Activated CD8-positive, alpha-beta memory T cell treated with anti-CD3 and anti-CD28 coated beads for 36 hours (primary cell): ENCODE measurements around the gene PIP4K2C. TPM values are rescaled to one million over a fixed set of nuclear protein-coding genes. Genes with fewer than 3 reads are reported as not detected.
"Not testable (repeated sequence)": the region's sequence is repeated elsewhere in the genome, so short reads cannot be mapped to it uniquely, and the experiment has no call there.

Experiments used
- CTCF ChIA-PET: fragments of 350-600 bp; sonication (Branson Sonifier 250); formaldehyde crosslinking; loops from one replicate; lab custom pipeline; 2021; ENCODE audit warnings: antibody characterized with exemption; lab: Charles Lee
- POLR2A ChIA-PET: fragments of 350-600 bp; sonication (Branson Sonifier 250); formaldehyde crosslinking; loops from one replicate; lab custom pipeline; 2021; ENCODE audit warnings: antibody characterized with exemption; lab: Charles Lee
- total RNA-seq, 2 experiments: library from RNA; stranded (reverse); gene quantifications; one replicate each; pipeline ENCODE4 v1.2.3, GENCODE V29; 2021

The PIP4K2C gene
- total RNA-seq, 2 experiments from 2014 or later: 22.3 to 24.4 TPM

- ChIA-PET CTCF (interaction anchor here (7.7 kb wide), 1 partner anchor 41 kb away, joined by 67 read pairs; no protein-coding TSS in a partner anchor), POLR2A (no interaction called here)
Observed at GRCh38 chr12:57579677-57580465, 11.1 kb upstream of the PIP4K2C start.

DNA sequence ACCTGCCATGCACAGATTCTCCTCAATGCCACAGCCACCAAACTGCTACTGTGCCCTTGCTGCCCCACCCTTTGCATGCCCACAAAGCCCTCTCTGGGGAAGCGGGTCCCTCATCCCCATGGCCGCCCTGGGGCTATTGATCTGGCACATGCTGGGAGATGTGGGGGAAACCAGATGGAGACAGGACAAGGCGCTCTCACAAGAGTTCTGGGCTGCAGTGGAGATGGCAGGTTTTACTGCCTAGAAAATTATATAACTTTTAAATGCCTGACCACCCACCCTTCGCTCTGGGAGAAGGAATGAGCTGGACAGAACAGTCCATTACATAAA, 10.6 kb upstream of the PIP4K2C start:
- CTCF ChIA-PET: interaction anchor here (1.3 to 7.7 kb wide), 2 partner anchors 41 to 53 kb away, joined by 4 to 67 read pairs; partner anchors contain the start of gene B4GALNT1

DNA sequence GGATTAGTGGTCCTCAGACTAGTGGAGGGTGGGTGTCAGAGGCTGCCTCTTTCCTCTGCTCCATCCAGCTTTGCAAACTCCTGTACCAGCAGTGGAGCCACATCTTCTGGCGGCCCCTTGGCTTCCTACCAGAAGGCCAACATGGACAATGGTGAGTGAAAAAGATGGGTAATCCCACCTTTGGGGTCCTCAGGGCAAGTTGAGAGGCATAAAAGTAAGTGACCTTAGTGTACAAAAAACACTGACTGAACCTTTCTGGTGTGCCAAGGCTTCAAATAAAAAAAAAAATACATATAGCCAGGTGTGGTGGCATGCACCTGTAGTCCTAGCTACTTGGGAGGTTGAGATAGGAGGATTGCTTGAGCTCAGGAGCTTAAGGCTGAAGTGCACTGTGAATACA, 9.2 kb upstream of the PIP4K2C start:
- CTCF ChIA-PET: interaction anchor here (0.6 to 7.7 kb wide), 6 partner anchors 10 to 51 kb away, joined by 3 to 67 read pairs (median 6); partner anchors contain the start of gene B4GALNT1
- POLR2A ChIA-PET: no interaction called here

More for the DNA sequence above, 10.6 kb upstream of the PIP4K2C start:
- POLR2A ChIA-PET: no interaction called here

DNA sequence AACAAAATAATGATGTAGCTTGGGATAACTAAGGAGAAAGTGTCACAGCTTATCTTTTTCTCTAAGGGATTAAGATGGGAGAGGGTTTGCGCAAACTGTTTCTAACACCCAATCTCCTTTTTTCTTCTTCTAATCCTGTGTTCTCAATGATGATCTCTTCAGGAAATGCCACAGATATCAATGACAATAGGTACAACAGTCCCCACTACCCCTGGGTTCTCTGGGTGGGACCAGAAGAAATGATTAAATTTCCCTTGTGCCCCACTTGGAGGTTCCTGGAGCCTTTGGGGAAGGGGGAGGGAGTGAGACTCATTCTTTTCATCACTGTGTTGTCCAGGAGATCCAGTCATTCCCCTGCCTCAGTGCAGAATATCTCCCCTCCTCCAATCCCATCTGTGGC, 8.6 kb upstream of the PIP4K2C start:
- ChIA-PET POLR2A (no interaction called here), CTCF (interaction anchor here (0.6 to 7.7 kb wide), 12 partner anchors 10 to 60 kb away, joined by 3 to 67 read pairs (median 8); partner anchors contain the start of genes B4GALNT1 and PIP4K2C)

GRCh38 chr12:57583008-57583831, 7.8 kb upstream of the PIP4K2C start:
- ChIA-PET CTCF (interaction anchor here (0.6 to 7.7 kb wide), 33 partner anchors 8 to 158 kb away, joined by 3 to 67 read pairs (median 5); partner anchors contain the start of genes ARHGEF25, B4GALNT1, DTX3 and OS9), POLR2A (no interaction called here)

GRCh38 chr12:57584050-57584449, 6.9 kb upstream of the PIP4K2C start:
- CTCF ChIA-PET: interaction anchor here (0.8 to 7.7 kb wide), 26 partner anchors 8 to 157 kb away, joined by 3 to 67 read pairs (median 6); partner anchors contain the start of genes ARHGEF25, B4GALNT1, DTX3 and OS9
- POLR2A ChIA-PET: no interaction called here

- ChIA-PET POLR2A (no interaction called here), CTCF (interaction anchor here (0.6 to 7.7 kb wide), 11 partner anchors 8 to 171 kb away, joined by 4 to 67 read pairs (median 12); partner anchors contain the start of genes ARHGEF25, B4GALNT1 and PIP4K2C)
Observed at GRCh38 chr12:57584690-57585089, 6.3 kb upstream of the PIP4K2C start.

- CTCF ChIA-PET: interaction anchor here (0.7 to 7.7 kb wide), 11 partner anchors 7 to 1136 kb away, joined by 3 to 67 read pairs (median 12); partner anchors contain the start of genes ARHGEF25, B4GALNT1, PIP4K2C and TIMELESS
- POLR2A ChIA-PET: no interaction called here
Observed at GRCh38 chr12:57585156-57585555, 5.8 kb upstream of the PIP4K2C start.

DNA sequence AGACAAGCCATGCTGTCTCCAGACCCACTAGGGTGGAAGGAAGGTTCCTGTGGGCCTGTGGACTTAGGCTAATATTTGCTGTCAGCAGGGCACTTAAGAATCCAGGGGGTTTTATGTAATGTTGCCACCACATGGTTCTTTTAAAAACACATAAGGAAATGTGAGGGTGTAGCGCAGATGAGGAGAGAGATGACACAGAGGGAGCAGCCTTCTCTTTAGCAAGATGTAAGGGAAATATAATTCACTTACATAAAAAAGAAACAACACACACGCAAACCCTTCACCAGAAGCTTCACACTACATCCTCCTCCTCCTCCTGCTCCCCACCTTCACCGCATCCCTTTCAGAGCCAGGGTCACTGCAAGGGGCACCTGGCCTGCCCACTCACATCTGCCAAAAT, 4.9 kb upstream of the PIP4K2C start:
- ChIA-PET POLR2A (no interaction called here), CTCF (interaction anchor here (1.5 to 4.1 kb wide), 3 partner anchors 6 to 41 kb away, joined by 5 to 30 read pairs (median 21); partner anchors contain the start of gene PIP4K2C)

GRCh38 chr12:57586832-57587429, 4.1 kb upstream of the PIP4K2C start:
- POLR2A ChIA-PET: no interaction called here
- CTCF ChIA-PET: no interaction called here

DNA sequence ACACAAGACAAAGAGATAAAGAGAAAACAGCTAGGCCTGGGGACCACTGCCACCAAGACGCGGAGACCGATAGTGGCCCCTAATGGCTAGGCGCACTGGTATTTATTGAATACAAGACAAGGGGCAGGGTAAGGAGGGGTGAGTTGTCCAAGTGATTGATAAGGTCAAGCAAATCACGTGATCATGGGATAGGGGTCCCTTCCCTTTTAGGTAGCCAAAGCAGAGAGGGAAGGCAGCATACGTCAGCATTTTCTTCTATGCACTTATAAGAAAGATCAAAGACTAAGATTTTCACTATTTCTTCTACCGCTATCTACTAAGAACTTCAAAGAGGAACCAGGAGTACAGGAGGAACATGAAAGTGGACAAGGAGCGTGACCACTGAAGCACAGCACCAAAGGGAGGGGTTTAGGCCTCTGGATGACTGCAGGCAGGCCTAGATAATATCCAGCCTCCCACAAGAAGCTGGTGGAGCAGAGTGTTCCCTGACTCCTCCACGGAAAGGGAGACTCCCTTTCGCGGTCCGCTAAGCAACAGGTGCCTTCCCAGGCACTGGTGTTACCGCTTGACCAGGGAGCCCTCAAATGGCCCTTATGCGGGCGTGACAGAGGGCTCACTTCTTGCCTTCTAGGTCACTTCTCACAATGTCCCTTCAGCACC, 1.9 kb upstream of the PIP4K2C start:
- POLR2A ChIA-PET: not testable (repeated sequence)
- CTCF ChIA-PET: interaction anchor here (0.7 kb wide), 1 partner anchor 75 kb away, joined by 3 read pairs; no protein-coding TSS in a partner anchor

- POLR2A ChIA-PET: interaction anchor here (0.5 kb wide), 1 partner anchor 45 kb away, joined by 3 read pairs; no protein-coding TSS in a partner anchor
- CTCF ChIA-PET: interaction anchor here (1.4 to 3.8 kb wide), 3 partner anchors 6 to 37 kb away, joined by 3 to 30 read pairs (median 12); no protein-coding TSS in a partner anchor
Observed at GRCh38 chr12:57590479-57590863, 521 bp upstream of the PIP4K2C start.

DNA sequence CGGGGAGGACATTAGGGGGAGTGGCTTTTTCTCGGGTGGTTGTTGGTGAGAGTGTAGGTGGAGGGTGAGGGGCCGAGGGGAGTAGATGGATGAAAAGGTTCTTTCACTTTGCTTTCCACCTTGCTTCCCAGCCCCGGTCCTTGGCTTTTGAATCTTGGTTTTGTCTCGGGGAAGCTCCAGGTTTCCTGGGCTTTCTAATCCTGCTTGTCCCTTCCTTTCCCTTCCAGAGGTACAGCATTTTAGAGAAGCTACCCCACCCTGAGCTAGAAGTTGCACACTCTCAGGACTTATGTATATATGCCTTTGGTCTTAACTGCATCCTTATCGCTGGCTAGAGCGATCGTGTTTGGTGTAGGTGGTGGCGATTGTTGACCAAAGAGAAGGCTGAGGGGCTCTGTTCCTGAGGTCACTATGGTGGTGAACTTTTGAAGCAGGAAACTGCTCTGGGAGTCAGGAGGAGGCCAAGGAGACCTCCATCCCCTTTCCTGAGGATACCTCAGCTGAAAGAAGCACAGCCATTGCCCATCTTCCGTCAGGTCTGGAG, 862 bp downstream of the PIP4K2C start:
- ChIA-PET CTCF (interaction anchor here (0.8 to 3.8 kb wide), 4 partner anchors 8 to 41 kb away, joined by 3 to 30 read pairs (median 8); partner anchors contain the start of gene B4GALNT1), POLR2A (interaction anchor here (0.8 to 1.0 kb wide), 2 partner anchors 52 to 67 kb away, joined by 3 to 7 read pairs; no protein-coding TSS in a partner anchor)

DNA sequence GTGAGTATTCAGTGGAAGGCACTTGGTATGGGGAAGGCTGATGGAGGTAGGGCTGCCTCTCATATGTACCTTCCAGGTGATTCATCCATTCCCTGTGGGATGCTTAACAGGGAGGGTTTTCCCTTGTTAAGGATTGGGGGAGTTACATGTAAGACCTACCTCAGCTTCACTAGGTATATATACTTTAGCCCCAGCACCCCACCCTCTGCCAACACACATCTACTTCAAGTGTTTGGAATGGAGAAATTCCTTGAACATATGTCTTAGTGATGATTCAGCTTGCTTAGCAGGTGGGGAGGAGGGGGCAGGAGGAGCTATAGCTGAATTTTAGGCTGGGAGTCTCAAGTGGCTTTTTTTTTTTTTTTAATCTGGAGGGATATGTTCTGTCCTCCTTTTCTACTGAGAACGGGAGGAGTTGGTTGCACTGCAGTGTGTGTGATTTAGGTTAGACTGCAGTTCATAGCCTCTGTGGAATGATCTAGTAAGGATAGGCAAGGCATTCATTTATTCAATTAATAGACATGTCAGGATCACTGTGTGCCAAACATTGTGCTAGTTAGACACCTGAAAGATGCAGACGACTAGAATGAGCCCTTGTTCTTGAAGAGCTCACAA, 1.7 kb downstream of the PIP4K2C start:
- POLR2A ChIA-PET: interaction anchor here (0.7 to 0.8 kb wide), 2 partner anchors 53 to 134 kb away, joined by 7 read pairs; no protein-coding TSS in a partner anchor
- CTCF ChIA-PET: interaction anchor here (0.8 to 3.8 kb wide), 4 partner anchors 8 to 19 kb away, joined by 3 to 30 read pairs (median 4); partner anchors contain the start of gene ARHGEF25

DNA sequence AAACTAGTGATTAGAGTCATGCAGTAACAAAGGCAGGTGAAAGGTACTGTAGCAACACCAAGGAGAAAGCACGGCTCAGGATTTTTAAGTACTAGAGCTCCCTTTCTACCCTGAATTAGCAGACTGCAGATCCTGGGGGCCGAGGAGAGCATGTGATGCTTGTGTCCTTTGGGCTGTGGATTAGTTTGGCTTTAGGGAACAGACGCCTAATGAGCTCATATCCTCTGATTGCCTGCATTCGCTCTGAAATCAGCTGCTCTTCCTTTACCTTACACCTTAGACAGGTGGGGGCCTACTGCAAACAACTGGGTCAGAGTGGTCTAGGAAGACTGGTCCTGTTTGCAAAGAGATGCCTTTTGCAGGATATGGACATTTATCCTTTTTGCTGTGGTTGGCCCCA, 2.2 kb downstream of the PIP4K2C start:
- CTCF ChIA-PET: interaction anchor here (0.8 to 3.8 kb wide), 3 partner anchors 9 to 18 kb away, joined by 3 to 30 read pairs (median 3); partner anchors contain the start of gene ARHGEF25
- POLR2A ChIA-PET: no interaction called here

DNA sequence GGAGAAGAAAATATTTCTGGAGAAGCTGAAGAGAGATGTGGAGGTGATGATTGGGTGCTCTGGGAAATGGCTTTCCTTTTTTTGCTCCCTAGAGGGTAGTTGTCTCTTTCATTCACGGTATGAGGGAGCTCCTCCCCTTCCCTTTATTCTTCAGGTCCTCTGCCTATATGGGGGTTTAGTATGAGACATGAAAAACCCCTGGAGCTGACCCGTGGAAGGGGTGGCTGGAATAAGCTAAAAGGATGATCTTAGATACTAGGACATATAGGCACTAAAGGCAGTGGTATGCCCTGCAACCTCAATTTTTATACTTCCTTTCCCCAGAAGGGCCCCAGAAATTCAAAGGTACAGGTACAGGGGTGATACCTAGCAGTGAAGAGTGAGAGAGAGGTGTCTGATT, 9.4 kb downstream of the PIP4K2C start:
- CTCF ChIA-PET: interaction anchor here (0.6 to 2.4 kb wide), 5 partner anchors 8 to 22 kb away, joined by 3 to 12 read pairs (median 3); no protein-coding TSS in a partner anchor
- POLR2A ChIA-PET: no interaction called here

DNA sequence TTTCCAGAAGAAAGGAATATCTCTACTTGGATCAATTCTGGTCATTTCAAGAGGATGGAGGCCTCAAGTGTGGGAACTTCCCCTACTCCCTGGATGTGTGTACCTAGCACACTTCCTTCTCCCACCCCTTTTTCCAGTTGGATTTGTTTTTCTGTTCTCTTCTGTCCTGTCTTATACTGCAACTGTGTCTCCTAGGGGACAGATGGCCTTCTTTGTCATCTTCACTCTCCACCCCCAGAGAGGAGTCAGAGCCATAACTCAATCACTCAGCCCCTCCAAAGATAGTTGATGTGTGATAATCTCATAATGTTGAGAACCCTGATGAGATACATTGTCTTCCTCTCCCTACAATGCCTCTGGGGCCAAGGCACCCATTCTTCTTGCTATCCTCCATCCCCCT, 11.6 kb downstream of the PIP4K2C start:
- POLR2A ChIA-PET: no interaction called here
- CTCF ChIA-PET: interaction anchor here (0.6 to 1.1 kb wide), 2 partner anchors 11 to 19 kb away, joined by 3 read pairs; no protein-coding TSS in a partner anchor
